GM13977 (cell line): Measurements from ENCODE around the gene KIF13A.
"Not testable (repeated sequence)": the region's sequence is repeated elsewhere in the genome, so short reads cannot be mapped to it uniquely, and the experiment has no call there.

Source experiments
- DNase-seq: peaks from one replicate; pipeline ENCODE4 v3.0.0; 2012; ENCODE audit warnings: low spot score
- in situ Hi-C: fragments of 300-500 bp; cut with MboI; formaldehyde crosslinking; loops from one replicate; pipeline ENCODE4 v1.12.0; 2022; ENCODE audit warnings: low sequenced_read_pairs, low pct_unique_long_range_greater_than_20kb, mixed read lengths, inconsistent platforms; ENCODE audit not compliant: unreplicated experiment
- TF ChIP-seq, protein P1 (sequence below): IDR thresholded peaks from 2 replicates; pipeline ENCODE4 v1.5.1; 2012; ENCODE audit warnings: mild to moderate bottlenecking, control low read depth; ENCODE audit not compliant: insufficient read depth; ENCODE audit errors: extremely low read depth, missing control alignments

KIF13A gene

DNA sequence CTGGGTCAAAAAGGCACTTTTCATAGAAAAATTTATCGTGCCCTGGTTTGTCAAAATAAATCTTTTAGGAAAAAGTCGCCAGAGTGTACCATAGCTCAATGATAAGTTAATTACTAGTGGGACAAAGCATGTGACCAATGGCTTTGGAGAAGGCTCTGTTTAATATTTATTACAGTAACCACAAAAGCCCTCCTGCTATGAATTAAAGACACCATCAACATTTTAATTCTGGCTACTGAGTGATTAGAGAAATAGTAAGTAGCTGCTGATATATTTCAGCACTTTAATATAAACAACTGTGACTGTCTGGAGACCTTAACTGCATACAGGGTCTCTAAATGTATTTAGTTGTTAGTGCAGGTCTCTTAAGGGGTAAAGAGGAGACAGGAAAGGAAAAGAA lies 38.3 kb downstream of the KIF13A start:
- TF ChIP-seq, protein P1, sequence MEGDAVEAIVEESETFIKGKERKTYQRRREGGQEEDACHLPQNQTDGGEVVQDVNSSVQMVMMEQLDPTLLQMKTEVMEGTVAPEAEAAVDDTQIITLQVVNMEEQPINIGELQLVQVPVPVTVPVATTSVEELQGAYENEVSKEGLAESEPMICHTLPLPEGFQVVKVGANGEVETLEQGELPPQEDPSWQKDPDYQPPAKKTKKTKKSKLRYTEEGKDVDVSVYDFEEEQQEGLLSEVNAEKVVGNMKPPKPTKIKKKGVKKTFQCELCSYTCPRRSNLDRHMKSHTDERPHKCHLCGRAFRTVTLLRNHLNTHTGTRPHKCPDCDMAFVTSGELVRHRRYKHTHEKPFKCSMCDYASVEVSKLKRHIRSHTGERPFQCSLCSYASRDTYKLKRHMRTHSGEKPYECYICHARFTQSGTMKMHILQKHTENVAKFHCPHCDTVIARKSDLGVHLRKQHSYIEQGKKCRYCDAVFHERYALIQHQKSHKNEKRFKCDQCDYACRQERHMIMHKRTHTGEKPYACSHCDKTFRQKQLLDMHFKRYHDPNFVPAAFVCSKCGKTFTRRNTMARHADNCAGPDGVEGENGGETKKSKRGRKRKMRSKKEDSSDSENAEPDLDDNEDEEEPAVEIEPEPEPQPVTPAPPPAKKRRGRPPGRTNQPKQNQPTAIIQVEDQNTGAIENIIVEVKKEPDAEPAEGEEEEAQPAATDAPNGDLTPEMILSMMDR: no peak
- in situ Hi-C loops: no loop called here
- no peak for DNase-seq

DNA sequence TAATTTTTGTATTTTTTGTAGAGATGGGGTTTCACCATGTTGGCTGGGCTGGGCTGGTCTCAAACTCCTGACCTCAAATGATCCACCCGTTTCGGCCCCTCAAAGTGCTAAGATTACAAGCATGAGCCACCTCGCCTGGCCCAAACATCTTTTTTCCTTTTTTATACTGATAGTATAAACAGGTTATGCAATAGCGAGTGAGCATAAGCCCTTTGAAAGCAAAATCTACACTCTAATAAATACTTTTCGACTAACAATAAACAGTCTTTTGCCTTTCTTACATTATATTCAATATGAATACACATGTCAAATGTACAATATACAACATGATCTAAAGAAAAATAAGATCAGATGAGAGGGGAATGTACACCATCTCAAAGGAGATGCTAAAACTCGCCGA lies 38.7 kb downstream of the KIF13A start:
- in situ Hi-C loops: no loop called here
- DNase-seq: no peak
- TF ChIP-seq, protein P1: no peak

DNA sequence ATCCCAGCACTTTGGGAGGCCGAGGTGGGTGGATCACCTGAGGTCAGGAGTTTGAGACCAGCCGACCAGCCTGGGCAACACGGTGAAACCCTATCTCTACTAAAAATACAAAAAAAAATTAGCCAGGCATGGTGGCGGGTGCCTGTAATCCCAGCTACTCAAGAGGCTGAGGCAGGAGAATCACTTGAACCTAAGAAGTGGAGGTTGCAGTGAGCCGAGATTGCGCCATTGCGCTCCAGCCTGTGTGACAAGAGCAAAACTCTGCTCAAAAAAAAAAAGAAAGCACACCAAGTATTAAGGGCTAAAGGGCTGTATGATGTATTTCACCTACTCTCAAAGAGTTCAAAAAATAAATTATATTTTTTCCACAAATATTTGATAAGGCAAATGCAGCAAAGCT lies 39.9 kb downstream of the KIF13A start:
- in situ Hi-C loops, DNase-seq: not testable (repeated sequence)

DNA sequence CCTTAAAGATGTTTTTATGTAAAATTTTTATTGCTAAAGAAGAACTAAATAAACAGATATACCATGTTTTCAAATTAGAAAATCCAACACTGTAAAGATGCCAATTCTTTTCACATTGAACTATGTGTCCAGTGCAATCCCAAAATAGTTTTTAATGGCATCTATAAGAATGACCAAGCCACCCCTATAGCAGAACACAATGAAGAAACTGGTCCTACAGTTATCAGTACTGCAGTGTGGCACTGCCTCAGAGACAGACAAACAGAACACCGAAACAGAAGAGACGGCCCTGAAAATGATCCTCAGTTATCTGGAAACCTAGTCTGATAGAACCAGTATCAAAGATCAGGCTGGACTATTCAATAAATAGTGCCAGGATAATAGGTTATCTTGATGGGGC lies 41.9 kb downstream of the KIF13A start:
- in situ Hi-C loops: no loop called here
- TF ChIP-seq, protein P1: no peak
- no peak for DNase-seq

DNA sequence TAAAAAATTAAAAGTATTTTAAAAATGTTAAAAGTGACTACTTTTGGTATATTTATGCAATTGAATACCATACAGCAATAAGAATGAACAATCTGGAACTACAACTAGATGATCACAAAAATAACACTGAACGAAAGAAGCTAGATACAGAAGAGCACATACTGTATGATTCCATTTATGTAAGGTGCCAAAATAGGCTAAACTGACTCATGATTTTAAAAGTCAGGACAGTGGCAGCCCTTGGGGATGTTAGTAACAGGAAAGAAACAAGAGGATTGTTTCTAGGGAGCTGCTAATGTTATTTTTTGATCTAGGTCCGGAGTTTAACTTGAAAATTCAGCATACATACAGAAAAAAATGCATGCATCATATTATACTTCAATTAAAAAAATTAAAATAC lies 42.3 kb downstream of the KIF13A start:
- TF ChIP-seq, protein P1: no peak
- DNase-seq: no peak

DNA sequence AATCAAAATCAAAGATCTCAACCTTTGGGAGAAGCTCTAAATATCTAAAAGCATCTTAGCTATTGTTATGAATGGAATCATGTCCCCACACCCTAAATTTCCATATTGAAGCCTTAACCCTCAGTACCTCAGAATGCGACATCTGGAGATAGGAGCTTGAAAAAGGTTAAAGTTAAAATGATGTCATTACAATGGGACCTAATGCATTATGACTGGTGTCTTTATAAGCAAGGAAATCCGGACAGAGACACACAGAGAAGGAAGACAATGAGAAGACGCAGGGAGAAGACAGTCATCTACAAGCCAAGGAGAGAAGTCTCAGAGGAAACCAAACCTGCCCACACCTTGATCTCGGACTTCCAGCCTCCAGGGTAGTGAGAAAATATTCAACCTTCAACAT lies 46.1 kb downstream of the KIF13A start:
- in situ Hi-C loops: no loop called here
- TF ChIP-seq, protein P1: no peak
- no peak for DNase-seq

More for the DNA sequence above, 42.3 kb downstream of the KIF13A start:
- in situ Hi-C loops: no loop called here

DNA sequence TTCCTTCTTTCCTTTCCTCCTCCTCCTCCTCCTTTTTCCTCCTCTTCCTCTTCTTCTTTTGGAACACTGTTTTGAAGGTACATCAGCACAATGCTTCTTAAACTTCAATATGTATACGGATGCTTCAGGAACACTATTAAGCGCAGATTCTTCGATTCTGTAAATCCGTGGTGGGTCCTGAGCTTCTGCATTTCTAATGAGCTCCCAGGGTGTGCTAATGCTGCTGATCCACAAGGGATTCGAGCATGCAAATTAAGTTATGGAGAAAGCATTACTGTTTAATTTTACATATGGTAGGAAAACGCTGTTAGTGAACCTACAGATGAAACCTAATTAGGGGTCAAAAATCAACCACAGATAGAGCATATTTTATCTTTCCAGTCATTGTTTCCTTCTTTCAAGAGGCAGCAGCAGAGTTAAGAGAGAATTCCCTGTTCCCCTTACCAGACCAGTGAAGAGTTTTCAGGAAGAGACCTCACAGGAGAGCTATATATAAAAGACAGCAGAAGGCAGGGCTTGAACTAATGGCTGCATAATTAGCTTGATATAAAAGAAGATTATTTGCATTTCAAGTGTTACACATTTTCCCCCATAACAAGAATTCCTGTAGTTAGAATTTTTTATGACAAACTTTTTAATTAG lies 47.2 kb downstream of the KIF13A start:
- TF ChIP-seq, protein P1: no peak
- no peak for DNase-seq
- in situ Hi-C loops: no loop called here
